ENCODE data around the gene TNFRSF17. TPM values are rescaled to one million over a fixed set of nuclear protein-coding genes. Genes with fewer than 3 reads are reported as not detected.

The TNFRSF17 gene
- polyA plus RNA-seq, 3 donors: 0.26 TPM; not detected in 2

- Mint-ChIP-seq H3K4me1 (peaks cover 40% of the 10 kb centered on the region), H3K9me3 (no peaks in the 10 kb centered on the region), H3K27ac (no peak overlapping the region), H3K27me3 (ENCODE audit: low read depth in 3 of 3) (peaks cover 0 to 2% (median 0%) of the 10 kb centered on the region in 3 donors), H3K36me3 (peaks cover 11 to 24% of the 10 kb centered on the region in 2 donors), H3K4me3 (no peak overlapping the region)
- WGBS (ENCODE audit: insufficient coverage): 100% methylated on average over 2 of the region's 5 CpGs
- H3K27ac ChIP-seq (ENCODE audit: low read depth in 1 of 2, low read length in 2 of 2): peak overlapping the region in 1 of 2 donors; percentile 11
- no peak overlapping the region for H3K9ac ChIP-seq (ENCODE audit: insufficient read depth, low read length, poor library complexity, severe bottlenecking)
- no peak for TF ChIP-seq CTCF (IDR thresholded peaks at IDR 0.05)
- H3K9me3 ChIP-seq (replicated peaks in 1 of 2; ENCODE audit: control insufficient read depth in 1 of 2, insufficient read depth in 1 of 2, low read length in 2 of 2): no peaks in the 10 kb centered on the region
- H3K36me3 ChIP-seq (replicated peaks in 1 of 2; ENCODE audit: control insufficient read depth in 1 of 2, insufficient read depth in 2 of 2, low read length in 2 of 2): peaks cover 2 to 23% of the 10 kb centered on the region in 2 donors
- intact Hi-C loops (cut with micrococcal nuclease): no loop called here
- H3K4me2 ChIP-seq (replicated peaks; ENCODE audit: extremely low read depth, low read length, poor library complexity, severe bottlenecking): no peak overlapping the region
- peaks cover 97% of the 10 kb centered on the region for H3K79me2 ChIP-seq (ENCODE audit: insufficient read depth, low read length)
- peaks cover 82% of the 10 kb centered on the region for H4K20me1 ChIP-seq (ENCODE audit: insufficient read depth, low read length)
- no peaks in the 10 kb centered on the region for H3K27me3 ChIP-seq (ENCODE audit: control insufficient read depth in 2 of 2, insufficient read depth in 2 of 2, low read length in 2 of 2)
- no peak overlapping the region for H3K4me3 ChIP-seq (replicated peaks in 1 of 3; ENCODE audit: low read depth in 2 of 3, low read length in 3 of 3)
- no peak for DNase-seq
- peaks cover 23 to 27% of the 10 kb centered on the region in 2 donors for H3K4me1 ChIP-seq (ENCODE audit: control insufficient read depth in 1 of 2, insufficient read depth in 2 of 2, low read length in 2 of 2)
- no peak overlapping the region for H2AFZ ChIP-seq (ENCODE audit: insufficient read depth, low read depth, low read length, poor library complexity, severe bottlenecking)
Measured at GRCh38 chr16:11980136-11980844, 15.3 kb downstream of the TNFRSF17 start.

GRCh38 chr16:11985250-11985649, 20.2 kb downstream of the TNFRSF17 start:
- H3K4me3 Mint-ChIP-seq: no peak overlapping the region
- H3K36me3 ChIP-seq (replicated peaks in 1 of 2; ENCODE audit: control insufficient read depth in 1 of 2, insufficient read depth in 2 of 2, low read length in 2 of 2): peaks cover 4 to 32% of the 10 kb centered on the region in 2 donors
- 100% methylated on average over 3 of the region's 5 CpGs for WGBS (ENCODE audit: insufficient coverage)
- H3K4me1 Mint-ChIP-seq: peaks cover 30% of the 10 kb centered on the region
- peaks cover 99% of the 10 kb centered on the region for H3K79me2 ChIP-seq (ENCODE audit: insufficient read depth, low read length)
- peaks cover 0 to 1% (median 0%) of the 10 kb centered on the region in 3 donors for H3K27me3 Mint-ChIP-seq (ENCODE audit: low read depth in 3 of 3)
- peaks cover 18 to 21% of the 10 kb centered on the region in 2 donors for H3K4me1 ChIP-seq (ENCODE audit: control insufficient read depth in 1 of 2, insufficient read depth in 2 of 2, low read length in 2 of 2)
- no peaks in the 10 kb centered on the region for H3K9me3 ChIP-seq (replicated peaks in 1 of 2; ENCODE audit: control insufficient read depth in 1 of 2, insufficient read depth in 1 of 2, low read length in 2 of 2)
- no peak overlapping the region for H2AFZ ChIP-seq (ENCODE audit: insufficient read depth, low read depth, low read length, poor library complexity, severe bottlenecking)
- peaks cover 11 to 29% of the 10 kb centered on the region in 2 donors for H3K36me3 Mint-ChIP-seq
- no peak overlapping the region for H3K9ac ChIP-seq (ENCODE audit: insufficient read depth, low read length, poor library complexity, severe bottlenecking)
- no peak overlapping the region for H3K4me3 ChIP-seq (replicated peaks in 1 of 3; ENCODE audit: low read depth in 2 of 3, low read length in 3 of 3)
- H3K9me3 Mint-ChIP-seq: no peaks in the 10 kb centered on the region
- TF ChIP-seq CTCF (IDR thresholded peaks at IDR 0.05): no peak
- intact Hi-C loops (cut with micrococcal nuclease): no loop called here
- no peak overlapping the region for H3K4me2 ChIP-seq (replicated peaks; ENCODE audit: extremely low read depth, low read length, poor library complexity, severe bottlenecking)
- no peaks in the 10 kb centered on the region for H3K27me3 ChIP-seq (ENCODE audit: control insufficient read depth in 2 of 2, insufficient read depth in 2 of 2, low read length in 2 of 2)
- DNase-seq: no peak
- peaks cover 69% of the 10 kb centered on the region for H4K20me1 ChIP-seq (ENCODE audit: insufficient read depth, low read length)
- peak overlapping the region in 1 of 7 donors; percentile 82 for H3K27ac Mint-ChIP-seq
- H3K27ac ChIP-seq (ENCODE audit: low read depth in 1 of 2, low read length in 2 of 2): no peak overlapping the region

Measured in CD14-positive monocyte (primary cell).